GM23338 (cell line): ENCODE results near the gene COX4I2.

Source experiments
- CTCF ChIP-seq, 2 experiments: fragments of 200-600 bp in 1 of 2; sonication (generic) in 1 of 2; conservative IDR thresholded peaks; 2 replicates each; pipeline versions ENCODE4 v1.5.1 to v1.6.1; 2016 to 2017; ENCODE audit warnings: antibody characterized with exemption in 2 of 2, low read depth in 2 of 2, mild to moderate bottlenecking in 2 of 2, moderate library complexity in 1 of 2
- EZH2 ChIP-seq: fragments of 200-600 bp; sonication (generic); IDR thresholded peaks from one replicate; pipeline ENCODE4 v1.8.0; 2017; ENCODE audit warnings: antibody characterized with exemption, mild to moderate bottlenecking, low read depth; ENCODE audit not compliant: unreplicated experiment
- REST ChIP-seq: IDR thresholded peaks from one replicate; pipeline ENCODE4 v1.6.1; 2018; ENCODE audit warnings: antibody characterized with exemption; ENCODE audit not compliant: unreplicated experiment

GRCh38 chr20:31630187-31630790 is 7.4 kb upstream of the COX4I2 start:
- TF ChIP-seq CTCF (conservative IDR thresholded peaks at IDR 0.05; ENCODE audit: low read depth in 2 of 2) (no peak), EZH2 (no peak), REST (no peak)
